ENCODE measurements around the gene WDR59.

DNA sequence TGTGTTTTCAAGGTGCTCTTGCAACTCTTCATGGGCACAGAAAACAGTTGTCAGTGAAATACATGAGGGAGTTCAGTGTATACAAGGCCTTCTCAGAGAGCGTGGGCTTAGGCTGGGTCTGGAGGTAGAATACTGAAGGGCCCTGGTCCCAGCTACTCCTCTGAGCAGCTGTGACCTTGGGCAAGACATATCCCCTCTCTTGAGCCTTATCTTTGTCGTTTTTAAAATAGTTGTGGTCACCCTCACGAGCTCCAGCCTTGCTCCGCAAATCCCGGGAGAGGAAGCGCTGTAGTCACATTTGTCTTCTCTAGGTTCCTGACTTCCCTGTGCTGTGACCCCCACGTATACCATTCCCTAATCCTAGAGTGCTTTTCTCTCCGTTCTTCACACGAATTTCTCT, 17.6 kb upstream of the WDR59 start:
- TF ChIP-seq EZH2 (IDR thresholded peaks at IDR 0.05) (no peak), POLR2AphosphoS5 (IDR thresholded peaks at IDR 0.05; ENCODE audit: borderline replicate concordance, low read depth, low read length) (no peak)

All from SK-N-MC (cell line).